Measurements from ENCODE around the gene DAAM2. TPM values are rescaled to one million over a fixed set of nuclear protein-coding genes. Genes with fewer than 3 reads are reported as not detected.

DAAM2 gene
- total and polyA plus RNA-seq, 2 of the 8 experiments (the other 6 are each of a cell fraction or from before 2014, with no cell fraction given): 1.5 to 2.9 TPM

GRCh38 chr6:39818695-39819094 lies 26.5 kb downstream of the DAAM2 start:
- H3K79me2 ChIP-seq (ENCODE audit: control insufficient read depth in 1 of 2, insufficient read depth in 2 of 2, low read length in 2 of 2): no peaks in the 10 kb centered on the region
- H2BK15ac ChIP-seq (ENCODE audit: low read length): no peak overlapping the region
- FAIRE-seq (no peak), DNase-seq (ENCODE audit: low read depth in 1 of 2, low spot score in 2 of 2) (no peak)
- no peak overlapping the region for H2BK20ac ChIP-seq (ENCODE audit: low read length)
- H3K4me1 ChIP-seq (replicated peaks in 1 of 4; ENCODE audit: control insufficient read depth in 3 of 4, insufficient read depth in 4 of 4, low read length in 3 of 4): peaks cover 0 to 7% (median 2%) of the 10 kb centered on the region in 4 experiments; a peak in 1 of 7 replicates
- no peak overlapping the region for H4K5ac ChIP-seq (ENCODE audit: insufficient read length, low read depth, low read length)
- no peak overlapping the region for H2AFZ ChIP-seq (ENCODE audit: low read length)
- H3K27me3 ChIP-seq (replicated peaks in 1 of 4; ENCODE audit: control insufficient read depth in 3 of 4, extremely low read depth in 1 of 4, insufficient read depth in 3 of 4, low read length in 3 of 4): peaks cover 0 to 2% (median 0%) of the 10 kb centered on the region in 4 experiments; a peak in 1 of 7 replicates
- no peak overlapping the region for H3K23ac ChIP-seq (ENCODE audit: insufficient read length)
- H3K9ac ChIP-seq (replicated peaks in 1 of 4; ENCODE audit: extremely low read depth in 1 of 4, low read depth in 3 of 4, low read length in 3 of 4): no peak overlapping the region
- H2BK120ac ChIP-seq (replicated peaks; ENCODE audit: low read depth, low read length): no peak overlapping the region
- H3K4me3 ChIP-seq (ENCODE audit: extremely low read depth in 1 of 4, insufficient read depth in 2 of 4, low read depth in 3 of 4, low read length in 4 of 4): no peak overlapping the region
- H4K20me1 ChIP-seq (replicated peaks in 1 of 2; ENCODE audit: control insufficient read depth in 1 of 2, insufficient read depth in 2 of 2, low read length in 2 of 2): no peaks in the 10 kb centered on the region
- H3K4me2 ChIP-seq (ENCODE audit: insufficient read depth in 1 of 2, low read depth in 2 of 2, low read length in 2 of 2): no peak overlapping the region
- WGBS, 2 experiments (ENCODE audit: extremely low coverage in 1 of 2, insufficient coverage in 1 of 2, insufficient read length in 1 of 2, insufficient replicate concordance in 2 of 2, low coverage in 1 of 2, low lambda C conversion rate in 2 of 2, missing lambda C conversion rate in 1 of 2): 100% methylated on average over 2 of the region's 2 CpGs; no CpG with 5 or more reads in 1 of the 2 experiments
- H2AK5ac ChIP-seq (ENCODE audit: low read depth, low read length): no peak overlapping the region
- no peak overlapping the region for H2BK12ac ChIP-seq (ENCODE audit: low read depth, low read length)
- CTCF ChIA-PET (ENCODE audit: partially characterized antibody): no interaction called here
- H3K9me3 ChIP-seq (ENCODE audit: insufficient read depth in 2 of 2, low read depth in 1 of 2, low read length in 1 of 2): no peaks in the 10 kb centered on the region
- no peak overlapping the region for H2BK5ac ChIP-seq (ENCODE audit: low read depth, low read length)
- H3K79me1 ChIP-seq (ENCODE audit: low read depth, low read length): no peaks in the 10 kb centered on the region
- H3K4ac ChIP-seq (replicated peaks; ENCODE audit: insufficient read length, low read depth, low read length): no peak overlapping the region
- no peak overlapping the region for H3K18ac ChIP-seq (ENCODE audit: extremely low read depth, low read length)
- TF ChIP-seq CBX5 (IDR thresholded peaks at IDR 0.05; ENCODE audit: low read depth, low read length) (no peak), USF2 (IDR thresholded peaks at IDR 0.05; ENCODE audit: low read length) (no peak), RNF2 (IDR thresholded peaks at IDR 0.05; ENCODE audit: borderline replicate concordance, low read depth, low read length, missing control alignments, poor library complexity, severe bottlenecking) (no peak), BCL11A (IDR thresholded peaks at IDR 0.05; ENCODE audit: low read depth in 2 of 2, low read length in 2 of 2) (no peak), KDM4A (IDR thresholded peaks at IDR 0.05; ENCODE audit: low read depth, low read length, severe bottlenecking) (no peak), RAD21 (IDR thresholded peaks at IDR 0.05 in 1 of 2, conservative IDR thresholded peaks at IDR 0.05 in 1 of 2; ENCODE audit: low read depth in 2 of 2, low read length in 2 of 2) (no peak), NANOG (IDR thresholded peaks at IDR 0.05; ENCODE audit: insufficient read depth, low read depth, low read length, poor library complexity, severe bottlenecking) (no peak)
- no peak overlapping the region for H3K27ac ChIP-seq (ENCODE audit: low read depth, low read length)
- no peak overlapping the region for H4K8ac ChIP-seq (ENCODE audit: extremely low read depth, insufficient read depth, low read length)
- POLR2A ChIA-PET (ENCODE audit: partially characterized antibody): no interaction called here
- no peak overlapping the region for H4K91ac ChIP-seq (replicated peaks; ENCODE audit: insufficient read length, low read length)
- no peaks in the 10 kb centered on the region for H3K23me2 ChIP-seq (ENCODE audit: low read depth, low read length)
- H3K36me3 ChIP-seq (ENCODE audit: control insufficient read depth in 2 of 4, insufficient read depth in 4 of 4, low read length in 3 of 4): no peaks in the 10 kb centered on the region
- H3K14ac ChIP-seq (ENCODE audit: insufficient read length): no peak overlapping the region
- no peak overlapping the region for H3K56ac ChIP-seq (replicated peaks; ENCODE audit: insufficient read length, low read depth, low read length)
